Keratinocyte (primary cell): ENCODE measurements around the gene NEK8. TPM values are rescaled to one million over a fixed set of nuclear protein-coding genes. Genes with fewer than 3 reads are reported as not detected.
"Not testable (repeated sequence)": the region's sequence is repeated elsewhere in the genome, so short reads cannot be mapped to it uniquely, and the experiment has no call there.

ENCODE experiments used
- DNase-seq: peaks from one replicate; pipeline ENCODE4 v3.0.0-alpha.2; 2011; ENCODE audit warnings: low read depth, missing footprints, low spot score
- FAIRE-seq: peaks from 2 replicates; lab custom pipeline; 2011; peaks lifted over from hg19 to GRCh38; lab: Jason Lieb, UNC
- H2AFZ ChIP-seq: 2 replicates; pipeline ENCODE4 v1.6.0; 2012; ENCODE audit warnings: low read length, control low read depth, inconsistent platforms; ENCODE audit not compliant: control insufficient read depth
- H3K27ac ChIP-seq: 2 replicates; pipeline ENCODE4 v1.5.1; 2011; ENCODE audit warnings: low read length; ENCODE audit not compliant: control insufficient read depth, insufficient read depth
- H3K27me3 ChIP-seq: 3 replicates; pipeline ENCODE4 v1.6.0; 2011; ENCODE audit warnings: low read length; ENCODE audit not compliant: control insufficient read depth, insufficient read depth; ENCODE audit errors: extremely low read depth
- H3K36me3 ChIP-seq, 2 experiments: 2 replicates in 1 of 2; 3 replicates in 1 of 2; pipeline ENCODE4 v1.5.1; 2011; ENCODE audit warnings: low read length in 2 of 2, mild to moderate bottlenecking in 1 of 2; ENCODE audit not compliant: control insufficient read depth in 2 of 2, insufficient read depth in 2 of 2; ENCODE audit errors: extremely low read depth in 1 of 2
- H3K4me1 ChIP-seq: 3 replicates; pipeline ENCODE4 v1.5.1; 2011; ENCODE audit warnings: low read length; ENCODE audit not compliant: control insufficient read depth, insufficient read depth; ENCODE audit errors: extremely low read depth
- H3K4me2 ChIP-seq: 3 replicates; pipeline ENCODE4 v1.6.0; 2011; ENCODE audit warnings: low read depth, low read length; ENCODE audit not compliant: control insufficient read depth, insufficient read depth; ENCODE audit errors: extremely low read depth
- H3K4me3 ChIP-seq, 3 experiments: fragments of 200-600 bp in 1 of 3; sonication (generic) in 1 of 3; 2 replicates in 2 of 3; 3 replicates in 1 of 3; pipeline ENCODE4 v1.5.1; 2011 to 2016; ENCODE audit warnings: low read length in 3 of 3, mild to moderate bottlenecking in 3 of 3, control low read depth in 2 of 3, inconsistent platforms in 1 of 3, low read depth in 1 of 3, mixed read lengths in 1 of 3, mixed run types in 1 of 3, moderate library complexity in 1 of 3; ENCODE audit not compliant: control insufficient read depth in 2 of 3, insufficient read depth in 2 of 3; ENCODE audit errors: extremely low read depth in 1 of 3
- H3K79me2 ChIP-seq: 2 replicates; pipeline ENCODE4 v1.6.0; 2012; ENCODE audit warnings: low read length; ENCODE audit not compliant: control insufficient read depth, insufficient read depth
- H3K9ac ChIP-seq: 3 replicates; pipeline ENCODE4 v1.6.0; 2011; ENCODE audit warnings: low read length; ENCODE audit not compliant: control insufficient read depth, insufficient read depth; ENCODE audit errors: extremely low read depth
- H3K9me1 ChIP-seq: 3 replicates; pipeline ENCODE4 v1.6.0; 2011; ENCODE audit warnings: low read length; ENCODE audit not compliant: control insufficient read depth, insufficient read depth; ENCODE audit errors: extremely low read depth
- H3K9me3 ChIP-seq: 2 replicates; pipeline ENCODE4 v1.5.1; 2012; ENCODE audit warnings: low read depth, low read length; ENCODE audit not compliant: control insufficient read depth
- H4K20me1 ChIP-seq: 3 replicates; pipeline ENCODE4 v1.6.0; 2011; ENCODE audit warnings: low read length; ENCODE audit not compliant: control insufficient read depth, insufficient read depth; ENCODE audit errors: extremely low read depth
- EZH2 ChIP-seq: IDR thresholded peaks from one replicate; pipeline ENCODE4 v1.6.1; 2012; ENCODE audit warnings: inconsistent platforms, mild to moderate bottlenecking, low read length, moderate library complexity
- dilution Hi-C: fragments of 300-500 bp; cut with MboI; formaldehyde crosslinking; loops from one replicate; pipeline ENCODE4 v1.7.0; 2020; ENCODE audit warnings: low sequenced_read_pairs; ENCODE audit not compliant: extremely low pct_ligation_motif_present
- polyA plus RNA-seq, 5 experiments: library from polyadenylated mRNA; depleted of rRNA in 3 of 5; stranded (reverse) in 3 of 5; stranded (forward) in 1 of 5; unstranded in 1 of 5; fragments of >200 nt; gene quantifications; 1 replicate in 1 of 5; 2 replicates in 3 of 5; 3 replicates in 1 of 5; pipeline versions ENCODE4 v1.2.1 to v1.2.3, GENCODE V29; 2011 to 2012; ENCODE audit warnings: missing spikeins in 2 of 5, low read depth in 1 of 5, low replicate concordance in 1 of 5
- TF ChIP-seq, protein P1 (sequence below), 3 experiments: IDR thresholded peaks in 1 of 3; conservative IDR thresholded peaks in 1 of 3; optimal IDR thresholded peaks in 1 of 3; 2 replicates in 2 of 3; 3 replicates in 1 of 3; pipeline versions ENCODE3 to v1.5.1; 2011; ENCODE audit warnings: low read length in 3 of 3, mild to moderate bottlenecking in 3 of 3, moderate library complexity in 2 of 3, control low read depth in 1 of 3, inconsistent platforms in 1 of 3; ENCODE audit not compliant: insufficient read depth in 2 of 3; ENCODE audit errors: extremely low read depth in 1 of 3

The NEK8 gene
- polyA plus RNA-seq, 1 donor (not counting 4 experiments of a cell fraction or from before 2014, with no cell fraction given): 4.1 TPM

DNA sequence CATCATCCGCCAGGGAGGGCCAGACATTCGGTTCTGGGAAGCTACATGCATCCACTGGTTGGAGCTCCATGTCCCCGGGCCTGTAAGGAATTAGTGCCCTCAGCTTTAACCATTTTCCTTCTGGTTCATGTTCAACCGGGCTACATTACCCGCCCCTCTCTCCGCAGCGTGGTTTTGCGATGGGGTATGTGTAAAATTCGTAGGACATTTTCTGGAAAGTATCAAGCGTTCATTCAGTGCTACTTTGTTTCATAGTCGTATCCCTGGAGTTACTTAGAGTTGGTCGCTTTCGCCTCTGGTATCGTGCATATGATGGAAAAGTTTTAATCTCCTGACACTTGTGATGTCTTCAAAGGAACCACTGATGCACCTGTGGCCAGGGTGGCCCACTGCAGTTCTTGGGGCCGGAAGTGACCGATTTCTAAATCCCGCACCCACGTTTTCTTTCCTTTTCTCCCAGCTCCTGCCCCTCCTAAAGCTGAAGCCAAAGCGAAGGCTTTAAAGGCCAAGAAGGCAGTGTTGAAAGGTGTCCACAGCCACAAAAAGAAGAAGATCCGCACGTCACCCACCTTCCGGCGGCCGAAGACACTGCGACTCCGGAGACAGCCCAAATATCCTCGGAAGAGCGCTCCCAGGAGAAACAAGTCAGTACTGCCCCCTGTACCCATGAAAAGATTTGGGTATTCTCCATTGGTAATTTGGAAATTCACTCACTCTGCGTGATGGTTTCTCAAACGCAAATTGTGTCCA lies 8.2 kb upstream of the NEK8 start:
- FAIRE-seq (no peak), DNase-seq (no peak)
- peaks cover 32% of the 10 kb centered on the region for H4K20me1 ChIP-seq
- peak overlapping the region; percentile 89 for H3K27ac ChIP-seq
- H3K9ac ChIP-seq: peak overlapping the region; percentile 95
- H3K9me3 ChIP-seq: no peaks in the 10 kb centered on the region
- H3K79me2 ChIP-seq: peaks cover 60% of the 10 kb centered on the region
- H3K27me3 ChIP-seq: no peaks in the 10 kb centered on the region
- H3K36me3 ChIP-seq: peaks cover 24 to 48% of the 10 kb centered on the region in 2 experiments
- dilution Hi-C loops: no loop called here
- H2AFZ ChIP-seq: no peak overlapping the region
- H3K4me3 ChIP-seq: peak overlapping the region; percentile 87 to 99 (median 97)
- H3K4me2 ChIP-seq: peak overlapping the region; percentile 98
- TF ChIP-seq, protein P1, sequence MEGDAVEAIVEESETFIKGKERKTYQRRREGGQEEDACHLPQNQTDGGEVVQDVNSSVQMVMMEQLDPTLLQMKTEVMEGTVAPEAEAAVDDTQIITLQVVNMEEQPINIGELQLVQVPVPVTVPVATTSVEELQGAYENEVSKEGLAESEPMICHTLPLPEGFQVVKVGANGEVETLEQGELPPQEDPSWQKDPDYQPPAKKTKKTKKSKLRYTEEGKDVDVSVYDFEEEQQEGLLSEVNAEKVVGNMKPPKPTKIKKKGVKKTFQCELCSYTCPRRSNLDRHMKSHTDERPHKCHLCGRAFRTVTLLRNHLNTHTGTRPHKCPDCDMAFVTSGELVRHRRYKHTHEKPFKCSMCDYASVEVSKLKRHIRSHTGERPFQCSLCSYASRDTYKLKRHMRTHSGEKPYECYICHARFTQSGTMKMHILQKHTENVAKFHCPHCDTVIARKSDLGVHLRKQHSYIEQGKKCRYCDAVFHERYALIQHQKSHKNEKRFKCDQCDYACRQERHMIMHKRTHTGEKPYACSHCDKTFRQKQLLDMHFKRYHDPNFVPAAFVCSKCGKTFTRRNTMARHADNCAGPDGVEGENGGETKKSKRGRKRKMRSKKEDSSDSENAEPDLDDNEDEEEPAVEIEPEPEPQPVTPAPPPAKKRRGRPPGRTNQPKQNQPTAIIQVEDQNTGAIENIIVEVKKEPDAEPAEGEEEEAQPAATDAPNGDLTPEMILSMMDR (optimal IDR thresholded peaks at IDR 0.05 in 1 of 3, IDR thresholded peaks at IDR 0.05 in 1 of 3, conservative IDR thresholded peaks at IDR 0.05 in 1 of 3; ENCODE audit: extremely low read depth in 1 of 3, insufficient read depth in 2 of 3, low read length in 3 of 3): peak in 1 of 3 experiments; percentile 37
- TF ChIP-seq EZH2: no peak
- peaks cover 58% of the 10 kb centered on the region for H3K4me1 ChIP-seq
- H3K9me1 ChIP-seq: peaks cover 3% of the 10 kb centered on the region

DNA sequence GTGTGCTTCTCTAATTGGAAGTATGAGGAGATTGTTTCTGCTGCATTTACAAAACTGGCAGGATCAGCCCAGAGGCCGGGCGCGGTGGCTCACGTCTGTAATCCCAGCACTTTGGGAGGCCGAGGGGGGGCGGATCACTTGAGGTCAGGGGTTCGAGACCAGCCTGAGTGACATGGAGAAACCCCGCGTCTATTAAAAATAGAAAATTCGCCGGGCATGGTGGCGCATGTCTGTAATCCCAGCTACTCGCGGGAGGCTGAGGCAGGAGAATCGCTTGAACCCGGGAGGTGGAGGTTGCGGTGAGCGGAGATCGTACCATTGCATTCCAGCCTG lies 7.6 kb upstream of the NEK8 start:
- H2AFZ ChIP-seq, DNase-seq, H3K9me1 ChIP-seq, H3K27me3 ChIP-seq, H3K9me3 ChIP-seq, FAIRE-seq, dilution Hi-C loops: not testable (repeated sequence)
- Histone ChIP-seq H3K27ac (peak overlapping the region; percentile 89), H3K9ac (peak overlapping the region; percentile 95), H3K36me3 (peaks cover 22 to 44% of the 10 kb centered on the region in 2 experiments), H3K4me1 (peaks cover 59% of the 10 kb centered on the region), H3K4me2 (peak overlapping the region; percentile 98), H4K20me1 (peaks cover 32% of the 10 kb centered on the region), H3K79me2 (peaks cover 55% of the 10 kb centered on the region), H3K4me3 (peak overlapping the region; percentile 87 to 99 (median 97))
